Astrocyte of the hippocampus (primary cell): Measurements from ENCODE around the gene ZNF155.
"Not testable (repeated sequence)": the region's sequence is repeated elsewhere in the genome, so short reads cannot be mapped to it uniquely, and the experiment has no call there.

Source experiments
- DNase-seq: peaks from one replicate; pipeline ENCODE4 v3.0.0; 2011; ENCODE audit warnings: low read depth, low spot score

Gene ZNF155

GRCh38 chr19:43983912-43984686 is at the start of gene ZNF155:
TSS of gene ZNF155 (plus strand) at chr19:43984188. CDS start at chr19:43988544, 4,356 bp downstream.
- DNase-seq, result peak; percentile 98

- peak; percentile 96 for DNase-seq
These were observed 48.8 kb upstream of the ZNF155 start, which contains the start of gene ZNF45 for GRCh38 chr19:43934985-43935708. TSS of gene ZNF45 (minus strand) at chr19:43935282. CDS start at chr19:43922185, 13,097 bp downstream.

GRCh38 chr19:43936188-43936587 is 47.8 kb upstream of the ZNF155 start:
- no peak for DNase-seq

GRCh38 chr19:43939557-43940260 is 44.3 kb upstream of the ZNF155 start:
- no peak for DNase-seq

- DNase-seq, result no peak
These were observed 43.3 kb upstream of the ZNF155 start for GRCh38 chr19:43940719-43941118.

GRCh38 chr19:43941209-43941608 is 42.8 kb upstream of the ZNF155 start:
- DNase-seq, result no peak

- not testable (repeated sequence) for DNase-seq
These were observed 36.6 kb upstream of the ZNF155 start for GRCh38 chr19:43947412-43947811.

GRCh38 chr19:43949803-43950202 is 34.2 kb upstream of the ZNF155 start:
- not testable (repeated sequence) for DNase-seq

GRCh38 chr19:43950834-43951645 is 32.9 kb upstream of the ZNF155 start, which contains the start of gene ZNF221:
TSS of gene ZNF221 (plus strand) at chr19:43951228. CDS start at chr19:43962727, 11,499 bp downstream.
- DNase-seq, result peak; percentile 99

GRCh38 chr19:43956827-43957226 is 27.2 kb upstream of the ZNF155 start:
- DNase-seq, result no peak

- no peak for DNase-seq
These were observed 26.1 kb upstream of the ZNF155 start for GRCh38 chr19:43957891-43958290.

GRCh38 chr19:43960411-43960810 is 23.6 kb upstream of the ZNF155 start:
- DNase-seq, result no peak

- no peak for DNase-seq
These were observed 17.8 kb upstream of the ZNF155 start for GRCh38 chr19:43966079-43966694.

GRCh38 chr19:43976732-43977131 is 7.3 kb upstream of the ZNF155 start:
- DNase-seq, result no peak

GRCh38 chr19:43983544-43983911 is 460 bp upstream of the ZNF155 start:
- no peak for DNase-seq

- no peak for DNase-seq
These were observed 656 bp downstream of the ZNF155 start for GRCh38 chr19:43984687-43985000.

- DNase-seq, result peak; percentile 69
These were observed 13.8 kb downstream of the ZNF155 start for GRCh38 chr19:43997631-43998290.

GRCh38 chr19:44002212-44002565 is 18.2 kb downstream of the ZNF155 start:
- no peak for DNase-seq

GRCh38 chr19:44002566-44003460 is 18.8 kb downstream of the ZNF155 start, which contains the start of gene ZNF230:
TSS of gene ZNF230 (plus strand) at chr19:44002957. CDS start at chr19:44007079, 4,122 bp downstream.
- peak; percentile 97 for DNase-seq
